Ovary (tissue), 9 donors: ENCODE measurements around the gene ZCWPW1. TPM values are rescaled to one million over a fixed set of nuclear protein-coding genes. Genes with fewer than 3 reads are reported as not detected.

ENCODE experiments used
- DNase-seq, 5 donors: peaks; one replicate each; pipeline ENCODE4 v3.0.0-alpha.2; 2019 to 2020
- H3K27ac ChIP-seq, 2 donors: fragments of 200-600 bp; one replicate each; pipeline versions ENCODE4 v1.5.1 to v1.8.0; 2019 to 2022
- H3K27me3 ChIP-seq: fragments of 200-600 bp; one replicate; pipeline ENCODE4 v1.8.0; 2022
- H3K36me3 ChIP-seq: fragments of 200-600 bp; sonication (generic); one replicate; pipeline ENCODE4 v1.5.1; 2019
- H3K4me1 ChIP-seq: one replicate; pipeline ENCODE4 v1.8.1; 2013; ENCODE audit warnings: mild to moderate bottlenecking, moderate library complexity; ENCODE audit not compliant: insufficient read depth
- H3K4me3 ChIP-seq: fragments of 200-600 bp; sonication (generic); one replicate; pipeline ENCODE4 v1.5.1; 2017
- H3K9me3 ChIP-seq, 2 donors: fragments of 200-600 bp in 1 of 2; sonication (generic) in 1 of 2; one replicate each; pipeline versions ENCODE4 v1.5.1 to v1.8.1; 2013 to 2019; ENCODE audit warnings: mild to moderate bottlenecking in 1 of 2, moderate library complexity in 1 of 2
- CTCF ChIP-seq, 3 donors: fragments of 450-650 bp in 2 of 3; fragments of 200-600 bp in 1 of 3; IDR thresholded peaks; one replicate each; pipeline versions ENCODE4 v1.5.1 to v1.8.0; 2016 to 2022; ENCODE audit warnings: antibody characterized with exemption in 3 of 3, mild to moderate bottlenecking in 1 of 3
- EP300 ChIP-seq: sonication (generic); formaldehyde crosslinking; IDR thresholded peaks from one replicate; pipeline ENCODE4 v1.6.1; 2017; ENCODE audit warnings: antibody characterized with exemption
- POLR2A ChIP-seq: fragments of 450-650 bp; IDR thresholded peaks from one replicate; pipeline ENCODE4 v1.6.1; 2017; ENCODE audit warnings: antibody characterized with exemption, mild to moderate bottlenecking, moderate library complexity
- WGBS, 3 donors: extraction: QIAGEN DNeasy Blood & Tissue Kit in 1 of 3; methylation state at CpG; one replicate each; pipeline versions ENCODE4 v1.1.5 to v1.1.7; 2013 to 2017; 5-methylcytosine and 5-hydroxymethylcytosine counted together
- intact Hi-C, 4 donors: fragments of 100-400 bp; cut with DNase I; formaldehyde crosslinking; loops; one replicate each; pipeline versions ENCODE4 v1.11.0 to v1.15.1; 2022 to 2023
- polyA plus RNA-seq, 2 donors: library from polyadenylated mRNA; stranded (reverse); fragments of 200-250 nt in 1 of 2; fragments of 350-450 nt in 1 of 2; fragmentation: Illumina TruSeq in 1 of 2; extraction: RNeasy Lipid Tissue Mini Kit (QIAGEN cat#74804) in 1 of 2; gene quantifications; one replicate each; pipeline ENCODE4 v1.2.3, GENCODE V29; 2013 to 2014
- total RNA-seq, 7 donors: library from RNA; depleted of rRNA in 2 of 7; stranded (reverse); fragments of >200 nt in 2 of 7; fragmentation: NEBNext Ultra II Directional in 3 of 7; extraction: Animal tissue kit (Norgen Biotek cat#: 25700) in 3 of 7; gene quantifications; one replicate each; pipeline versions ENCODE4 v1.1.0 to v1.2.4, GENCODE V29; 2016 to 2023
- donor health status: DM: no; HTN: no; CAD: no; lungs with moderate emphysema.
- donor health status: DM: no; HTN: no; CAD: no.
- donor health status: Bipolar disorder and iron deficiency.
- donor health status: DM: yes; HTN: yes; CAD: no.
- donor health status: DM: no; HTN: no; CAD: no.
- donor health status: DM: yes; HTN: yes; CAD: no.

ZCWPW1 gene
- total and polyA plus RNA-seq, 9 donors, result 2.6 to 9.3 (median 6.2) TPM

GRCh38 chr7:100430493-100431285, 2.2 kb upstream of the ZCWPW1 start:
- H3K27me3 ChIP-seq, result no peaks in the 10 kb centered on the region
- H3K36me3 ChIP-seq, result no peaks in the 10 kb centered on the region
- intact Hi-C loops, result no loop called here
- DNase-seq, result peak; percentile 37 to 60 (median 55)
- H3K27ac ChIP-seq, result peak overlapping the region; percentile 98 to 99
- peak overlapping the region; percentile 70 for H3K4me3 ChIP-seq
- WGBS, 3 donors, result 17 to 22% (median 21%) methylated on average over 29 to 31 of the region's 31 CpGs
- TF ChIP-seq EP300, result no peak
- no peak for TF ChIP-seq CTCF (IDR thresholded peaks at IDR 0.05)
- no peak for TF ChIP-seq POLR2A
- H3K9me3 ChIP-seq, result no peaks in the 10 kb centered on the region
- peaks cover 21% of the 10 kb centered on the region for H3K4me1 ChIP-seq

- Histone ChIP-seq H3K9me3 (no peaks in the 10 kb centered on the region), H3K36me3 (no peaks in the 10 kb centered on the region), H3K27ac (peak within 1 kb of the TSS; percentile 98 to 99), H3K4me1 (peaks cover 14% of the 10 kb centered on the region), H3K27me3 (no peaks in the 10 kb centered on the region), H3K4me3 (peak within 1 kb of the TSS; percentile 70)
- 1% methylated on average over 37 to 95 of the region's 95 CpGs for WGBS, 3 donors
- TF ChIP-seq POLR2A (no peak), CTCF (IDR thresholded peaks at IDR 0.05) (no peak), EP300 (no peak)
- DNase-seq, result peak; percentile 98 to 100 (median 98)
- intact Hi-C loops, result loop anchor here in 1 of 4 donors (5.0 kb wide), 1 partner anchor 278 kb away; no protein-coding TSS in a partner anchor
Measured at GRCh38 chr7:100429637-100430492, 1.4 kb upstream of the ZCWPW1 start, which contains the start of gene MEPCE. Gene MEPCE, plus strand, starts transcription at chr7:100429831. Its CDS starts 188 bp downstream, at chr7:100430019.

- DNase-seq, result peak; percentile 100
- H3K4me3 ChIP-seq, result peak overlapping the region; percentile 70
- 0 to 1% (median 0%) methylated on average over 40 of the region's 40 CpGs for WGBS, 3 donors
- H3K27me3 ChIP-seq, result no peaks in the 10 kb centered on the region
- H3K36me3 ChIP-seq, result no peaks in the 10 kb centered on the region
- H3K4me1 ChIP-seq, result peaks cover 12% of the 10 kb centered on the region
- intact Hi-C loops, result loop anchor here in 1 of 4 donors (5.0 kb wide), 1 partner anchor 277 kb away; no protein-coding TSS in a partner anchor
- peak overlapping the region; percentile 98 to 99 for H3K27ac ChIP-seq
- no peaks in the 10 kb centered on the region for H3K9me3 ChIP-seq
- peak; percentile 84 for TF ChIP-seq EP300
- peak; percentile 91 for TF ChIP-seq POLR2A
- peak; percentile 29 to 80 (median 72) for TF ChIP-seq CTCF (IDR thresholded peaks at IDR 0.05)
Measured at GRCh38 chr7:100428967-100429636, 599 bp upstream of the ZCWPW1 start.

- peaks cover 12% of the 10 kb centered on the region for H3K4me1 ChIP-seq
- TF ChIP-seq CTCF (IDR thresholded peaks at IDR 0.05), result no peak
- no peak for TF ChIP-seq POLR2A
- TF ChIP-seq EP300, result no peak
- peak overlapping the region; percentile 70 for H3K4me3 ChIP-seq
- peak overlapping the region in 1 of 2 donors; percentile 99 for H3K27ac ChIP-seq
- H3K27me3 ChIP-seq, result no peaks in the 10 kb centered on the region
- 47 to 52% (median 51%) methylated on average over 16 of the region's 16 CpGs for WGBS, 3 donors
- no peak for DNase-seq
- H3K9me3 ChIP-seq, result no peaks in the 10 kb centered on the region
- intact Hi-C loops, result loop anchor here in 1 of 4 donors (5.0 kb wide), 1 partner anchor 275 kb away; no protein-coding TSS in a partner anchor
- H3K36me3 ChIP-seq, result no peaks in the 10 kb centered on the region
Measured at GRCh38 chr7:100427762-100428198, 723 bp downstream of the ZCWPW1 start.
